Esophagus squamous epithelium (tissue), 4 donors: Measurements from ENCODE around the gene RHOT2.

Experiments used
- POLR2A ChIP-seq, 4 donors: fragments of 450-650 bp; IDR thresholded peaks; one replicate each; pipeline ENCODE4 v1.6.1; 2017; ENCODE audit warnings: antibody characterized with exemption in 4 of 4, mild to moderate bottlenecking in 4 of 4, moderate library complexity in 3 of 4
- TF ChIP-seq, protein P1 (sequence below), 6 experiments: fragments of 450-650 bp in 4 of 6; fragments of 200-600 bp in 2 of 6; sonication (generic) in 2 of 6; IDR thresholded peaks; one replicate each; pipeline ENCODE4 v1.5.1; 2016 to 2019; ENCODE audit warnings: antibody characterized with exemption in 6 of 6, mild to moderate bottlenecking in 4 of 6, moderate library complexity in 4 of 6

DNA sequence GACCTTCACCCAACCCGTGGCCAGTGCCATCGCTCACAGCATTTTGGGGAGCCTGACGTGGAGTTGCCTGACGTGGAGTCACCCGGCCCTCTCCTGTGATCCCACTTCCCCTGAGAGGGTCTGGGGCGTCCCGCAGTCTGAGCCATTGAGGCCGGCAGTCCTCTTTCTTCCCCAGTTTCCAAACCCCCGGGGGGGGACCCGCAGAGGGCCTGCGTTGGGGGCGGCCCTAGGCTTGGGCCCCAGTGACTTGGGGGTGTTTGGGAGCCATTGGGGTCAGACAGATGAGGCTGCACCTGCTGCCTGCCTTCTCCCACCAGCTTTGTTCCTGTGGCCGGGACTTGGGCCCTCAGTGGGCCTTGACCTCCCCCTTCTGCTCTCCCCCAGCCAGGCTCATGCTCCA is 1.7 kb downstream of the RHOT2 start:
- TF ChIP-seq, protein P1, sequence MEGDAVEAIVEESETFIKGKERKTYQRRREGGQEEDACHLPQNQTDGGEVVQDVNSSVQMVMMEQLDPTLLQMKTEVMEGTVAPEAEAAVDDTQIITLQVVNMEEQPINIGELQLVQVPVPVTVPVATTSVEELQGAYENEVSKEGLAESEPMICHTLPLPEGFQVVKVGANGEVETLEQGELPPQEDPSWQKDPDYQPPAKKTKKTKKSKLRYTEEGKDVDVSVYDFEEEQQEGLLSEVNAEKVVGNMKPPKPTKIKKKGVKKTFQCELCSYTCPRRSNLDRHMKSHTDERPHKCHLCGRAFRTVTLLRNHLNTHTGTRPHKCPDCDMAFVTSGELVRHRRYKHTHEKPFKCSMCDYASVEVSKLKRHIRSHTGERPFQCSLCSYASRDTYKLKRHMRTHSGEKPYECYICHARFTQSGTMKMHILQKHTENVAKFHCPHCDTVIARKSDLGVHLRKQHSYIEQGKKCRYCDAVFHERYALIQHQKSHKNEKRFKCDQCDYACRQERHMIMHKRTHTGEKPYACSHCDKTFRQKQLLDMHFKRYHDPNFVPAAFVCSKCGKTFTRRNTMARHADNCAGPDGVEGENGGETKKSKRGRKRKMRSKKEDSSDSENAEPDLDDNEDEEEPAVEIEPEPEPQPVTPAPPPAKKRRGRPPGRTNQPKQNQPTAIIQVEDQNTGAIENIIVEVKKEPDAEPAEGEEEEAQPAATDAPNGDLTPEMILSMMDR (IDR thresholded peaks at IDR 0.05): no peak
- TF ChIP-seq POLR2A (IDR thresholded peaks at IDR 0.05): no peak
